ENCODE data around the gene MSH5. TPM values are rescaled to one million over a fixed set of nuclear protein-coding genes. Genes with fewer than 3 reads are reported as not detected.

MSH5 gene
- total RNA-seq, 1 experiment from 2014 or later = 22.4 TPM

GRCh38 chr6:31768363-31769257, 28.8 kb downstream of the MSH5 start:
- H3K9ac ChIP-seq (ENCODE audit: extremely low read depth, insufficient read length, low read length) = no peak overlapping the region
- Mint-ChIP-seq H3K27ac (no peak overlapping the region), H3K36me3 (ENCODE audit: insufficient read depth in 1 of 3, low read depth in 3 of 3) (peaks cover 0 to 6% (median 2%) of the 10 kb centered on the region in 3 experiments; a peak in 4 of 7 replicates), H3K9me3 (no peaks in the 10 kb centered on the region; a peak in 1 of 5 replicates), H3K27me3 (ENCODE audit: low read depth) (no peaks in the 10 kb centered on the region; the same call in 1 of the 2 replicates), H3K4me3 (no peak overlapping the region), H3K4me1 (peaks cover 16 to 19% of the 10 kb centered on the region in 2 experiments)
- no peak overlapping the region for H2AFZ ChIP-seq (ENCODE audit: low read length)
- no peak overlapping the region for H4K8ac ChIP-seq (replicated peaks; ENCODE audit: insufficient read length, low read depth, low read length)
- H3T11ph ChIP-seq (ENCODE audit: low read length) = no peak overlapping the region
- H2BK20ac ChIP-seq (ENCODE audit: low read depth, low read length, poor library complexity, severe bottlenecking) = no peak overlapping the region
- H2BK15ac ChIP-seq (ENCODE audit: low read depth, low read length) = no peak overlapping the region
- no peak overlapping the region for H3K18ac ChIP-seq (ENCODE audit: insufficient read length, low read depth, low read length)
- no peak overlapping the region for H3K4ac ChIP-seq (ENCODE audit: low read depth, low read length)
- no CpG with 5 or more reads among the region's 18 CpGs for WGBS (ENCODE audit: extremely low coverage, insufficient read length, low lambda C conversion rate)
- H3K23ac ChIP-seq (ENCODE audit: insufficient read length, low read depth, low read length) = no peak overlapping the region
- no peaks in the 10 kb centered on the region for H3K79me1 ChIP-seq (ENCODE audit: insufficient read depth, low read depth, low read length, poor library complexity, severe bottlenecking)
- H2BK12ac ChIP-seq (ENCODE audit: insufficient read length, low read depth, low read length) = no peak overlapping the region
- no peak overlapping the region for H2BK5ac ChIP-seq (ENCODE audit: insufficient read length, low read length)
- no peak overlapping the region for H3K27ac ChIP-seq (ENCODE audit: insufficient read length, low read depth, low read length)
- H3K14ac ChIP-seq (ENCODE audit: insufficient read depth, low read length) = no peak overlapping the region
- H3K4me1 ChIP-seq (ENCODE audit: insufficient read depth, low read length) = no peaks in the 10 kb centered on the region
- no peak overlapping the region for H4K5ac ChIP-seq (ENCODE audit: insufficient read length, low read depth, low read length)
- H2BK120ac ChIP-seq (ENCODE audit: low read depth, low read length, poor library complexity, severe bottlenecking) = no peak overlapping the region
- no peak for TF ChIP-seq CTCF (conservative IDR thresholded peaks at IDR 0.05)
- H4K91ac ChIP-seq (ENCODE audit: insufficient read length, low read depth, low read length) = no peak overlapping the region
- H3K27me3 ChIP-seq (ENCODE audit: insufficient read depth, low read length) = no peaks in the 10 kb centered on the region
- H3K56ac ChIP-seq (ENCODE audit: insufficient read length, low read depth, low read length) = no peak overlapping the region
- no peaks in the 10 kb centered on the region for H3K23me2 ChIP-seq (ENCODE audit: insufficient read length, low read depth, low read length, poor library complexity, severe bottlenecking)
- no peak overlapping the region for H3K4me2 ChIP-seq (ENCODE audit: insufficient read depth, insufficient read length, low read length)
- no peak for DNase-seq
- H3K79me2 ChIP-seq (ENCODE audit: insufficient read depth, low read length) = no peaks in the 10 kb centered on the region
- no peak overlapping the region for H2AK5ac ChIP-seq (ENCODE audit: insufficient read length, low read length)
- H3K9me3 ChIP-seq (ENCODE audit: control insufficient read depth, low read depth, low read length) = no peaks in the 10 kb centered on the region
- H4K20me1 ChIP-seq (ENCODE audit: control insufficient read depth, insufficient read depth, insufficient read length) = no peaks in the 10 kb centered on the region
